HG03432 (cell line): ENCODE measurements around the gene IRX6.

ENCODE experiments used
- ATAC-seq: cut with Tn5 transposase; IDR thresholded peaks from one replicate; pipeline ENCODE4 v1.9.1; 2021; ENCODE audit warnings: mild to moderate bottlenecking, moderate library complexity; ENCODE audit not compliant: unreplicated experiment

Gene IRX6

DNA sequence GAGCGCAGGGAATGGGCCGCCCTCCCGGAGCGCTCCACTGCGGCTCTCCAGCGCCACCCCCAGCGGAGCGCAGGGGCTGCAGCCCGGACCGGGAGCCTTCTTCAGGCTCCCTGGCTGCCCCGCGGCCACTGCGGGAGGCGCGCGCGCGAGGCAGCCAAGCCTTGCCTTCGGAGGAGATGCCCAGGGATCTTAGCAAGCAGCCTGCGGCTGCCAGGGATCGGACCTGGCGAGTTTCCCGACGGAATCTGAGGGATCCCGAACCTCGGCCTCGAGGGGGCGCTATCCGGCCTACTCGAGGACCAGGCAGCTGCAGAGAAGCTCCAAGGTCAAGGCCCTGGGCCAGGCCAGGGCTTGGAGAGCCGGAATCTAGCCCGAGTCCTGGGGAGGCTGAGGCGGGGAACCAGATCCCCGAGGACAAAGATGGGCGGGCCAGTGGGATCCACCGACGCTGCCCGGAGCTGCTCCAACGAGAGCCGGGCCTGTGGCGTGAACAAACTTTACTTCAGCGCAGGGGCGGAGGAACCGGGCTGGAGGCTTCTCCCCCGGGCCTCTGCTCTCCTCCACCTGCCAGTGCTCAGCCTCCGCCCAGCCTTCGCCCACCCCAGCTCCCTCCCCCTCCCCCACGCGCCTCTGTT, at the start of gene IRX6:
Gene IRX6, plus strand, starts transcription at position 567 of the 635 bp plus-strand sequence. CDS start 889 bp downstream, outside the sequence.
- ATAC-seq, result no peak

DNA sequence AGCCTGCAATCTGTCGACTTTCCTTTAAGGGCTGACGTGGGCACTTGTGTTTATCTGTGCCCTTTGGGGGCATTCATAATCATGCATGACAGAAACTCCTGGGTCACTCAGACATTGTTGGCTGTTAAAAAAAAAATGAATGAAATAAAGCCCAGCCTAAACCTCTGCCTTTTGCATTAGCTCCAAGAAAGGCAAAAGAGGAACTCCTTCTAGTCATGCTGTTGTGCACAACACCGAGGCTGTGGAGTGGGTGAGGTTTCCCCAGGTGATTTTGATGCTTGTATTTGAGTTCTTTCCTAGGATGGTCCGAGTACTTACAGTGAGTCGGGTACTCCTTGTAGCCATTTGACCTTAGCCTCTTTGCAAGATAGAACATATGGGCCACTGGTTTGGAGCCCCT, 49.6 kb upstream of the IRX6 start:
- no peak for ATAC-seq

DNA sequence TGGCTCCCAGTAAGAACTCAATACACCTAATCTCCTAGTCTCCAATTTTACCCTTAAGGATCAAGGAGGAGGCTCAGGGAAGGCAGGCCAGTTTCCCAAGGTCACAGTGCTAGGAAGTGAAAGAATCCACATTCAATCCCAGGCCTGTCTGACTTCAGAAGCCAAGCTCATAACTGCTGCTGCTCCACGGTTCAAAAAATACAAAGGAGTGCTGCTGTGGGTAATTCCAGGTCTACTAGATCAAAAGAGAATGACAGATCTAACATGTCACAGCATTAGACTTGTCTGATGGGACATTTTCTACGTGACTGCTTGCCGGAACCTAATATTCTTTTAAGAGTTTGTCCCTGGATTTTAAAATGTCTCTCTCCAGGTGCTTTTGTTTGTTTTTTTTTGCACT, 48.8 kb upstream of the IRX6 start:
- ATAC-seq, result no peak

- ATAC-seq, result no peak
Measured at GRCh38 chr16:55275869-55276268, 48.1 kb upstream of the IRX6 start.

GRCh38 chr16:55277536-55277935, 46.5 kb upstream of the IRX6 start:
- ATAC-seq, result no peak

- no peak for ATAC-seq
Measured at GRCh38 chr16:55279598-55279997, 44.4 kb upstream of the IRX6 start.

DNA sequence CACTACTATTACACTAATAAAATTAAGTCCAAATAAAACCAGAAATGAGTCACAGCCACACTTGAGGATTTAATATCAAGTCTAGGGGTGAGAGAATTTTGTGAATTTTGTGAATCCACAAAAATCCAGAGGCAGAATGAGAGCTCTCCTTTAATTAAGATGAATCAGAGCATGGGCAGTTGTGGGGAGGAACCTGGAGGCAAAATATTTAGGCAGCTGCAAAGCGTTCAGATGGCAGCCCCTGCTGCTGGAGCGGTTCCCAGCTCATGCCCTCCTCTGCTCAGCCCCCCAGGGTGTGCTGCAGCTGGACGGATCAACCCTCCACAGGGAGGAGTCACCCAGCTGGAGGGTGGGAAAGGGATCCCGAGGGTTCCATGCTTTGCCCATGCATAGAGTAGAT, 43.4 kb upstream of the IRX6 start:
- no peak for ATAC-seq

GRCh38 chr16:55282441-55282840, 41.6 kb upstream of the IRX6 start:
- no peak for ATAC-seq

GRCh38 chr16:55283812-55284717, 39.9 kb upstream of the IRX6 start:
- no peak for ATAC-seq

- no peak for ATAC-seq
Measured at GRCh38 chr16:55284718-55285099, 39.3 kb upstream of the IRX6 start.

DNA sequence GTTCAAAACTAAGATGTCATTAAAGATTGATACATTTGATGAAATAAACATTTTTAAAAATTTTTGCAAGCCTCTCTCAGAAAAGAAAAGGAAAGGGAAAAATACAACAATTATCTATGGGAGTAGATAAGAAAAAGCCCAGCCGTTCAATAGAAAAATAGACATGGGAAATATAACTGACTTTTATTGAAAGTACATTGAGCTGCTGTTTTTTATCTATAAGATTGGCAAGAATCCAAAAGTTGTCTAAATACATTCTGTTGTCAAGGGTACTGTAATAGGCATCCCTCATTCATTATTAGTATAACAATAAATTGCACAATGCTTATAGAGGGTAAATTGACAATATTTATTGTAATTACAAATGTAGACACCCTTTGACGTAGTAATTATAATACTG, 38.4 kb upstream of the IRX6 start:
- no peak for ATAC-seq

DNA sequence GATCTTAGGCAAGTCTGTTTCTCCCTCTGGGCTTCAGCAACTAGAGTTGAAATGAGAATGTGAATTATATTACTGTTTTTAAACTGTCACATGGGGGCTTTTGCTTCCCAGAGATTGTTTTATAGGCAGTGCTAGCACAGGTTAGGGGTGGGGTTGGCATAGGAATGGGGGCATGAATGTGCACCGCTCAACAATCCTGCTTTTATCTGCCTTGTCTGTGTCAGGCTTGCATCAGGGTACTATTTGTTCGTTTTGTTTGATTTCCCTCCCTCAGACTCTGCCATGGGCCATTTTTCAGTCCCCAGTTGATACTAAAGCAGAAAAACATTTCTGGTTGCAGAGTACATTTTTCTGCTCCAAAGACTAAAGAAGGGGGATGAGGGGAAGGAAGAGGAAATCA, 34.6 kb upstream of the IRX6 start:
- ATAC-seq, result no peak

- no peak for ATAC-seq
Measured at GRCh38 chr16:55291847-55292246, 32.2 kb upstream of the IRX6 start.

DNA sequence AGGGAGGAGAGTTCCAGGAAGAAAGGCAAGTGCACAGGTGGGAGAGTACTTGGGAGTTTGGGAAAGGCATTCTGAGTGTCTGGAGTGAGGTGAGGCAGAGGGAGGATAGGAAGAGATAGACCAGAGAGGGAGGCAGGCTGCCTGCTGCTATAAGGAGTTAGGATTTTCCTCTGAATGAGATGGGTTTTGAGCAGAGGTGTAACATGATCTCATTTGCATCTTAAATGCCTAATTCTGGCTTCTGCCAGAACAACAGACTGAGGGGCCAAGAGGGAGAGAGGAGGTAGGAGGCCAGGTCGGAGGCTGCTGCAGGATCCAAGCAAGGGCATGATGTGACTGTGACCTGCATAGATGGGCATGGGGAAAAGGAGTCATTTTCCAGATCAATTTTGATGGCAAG, 31.5 kb upstream of the IRX6 start:
- no peak for ATAC-seq

DNA sequence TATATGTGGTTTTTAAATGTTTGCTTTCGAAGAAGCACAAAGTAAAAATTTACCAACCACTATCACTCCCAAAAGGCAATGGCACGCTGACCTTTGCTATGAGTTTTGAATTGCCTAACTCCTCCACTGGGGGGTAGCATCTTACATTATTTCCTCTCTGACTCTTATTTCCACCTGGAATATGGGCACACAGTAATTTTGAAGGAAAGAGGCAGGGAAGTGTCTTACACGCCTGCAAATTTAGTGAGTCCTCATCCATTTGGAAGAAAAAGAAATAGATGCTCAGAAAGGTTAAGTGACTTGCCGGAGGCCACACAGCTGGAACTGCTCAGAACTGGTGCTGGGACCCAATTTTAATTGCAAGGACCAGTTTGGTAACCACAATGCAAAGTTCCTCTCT, 29.9 kb upstream of the IRX6 start:
- ATAC-seq, result no peak

DNA sequence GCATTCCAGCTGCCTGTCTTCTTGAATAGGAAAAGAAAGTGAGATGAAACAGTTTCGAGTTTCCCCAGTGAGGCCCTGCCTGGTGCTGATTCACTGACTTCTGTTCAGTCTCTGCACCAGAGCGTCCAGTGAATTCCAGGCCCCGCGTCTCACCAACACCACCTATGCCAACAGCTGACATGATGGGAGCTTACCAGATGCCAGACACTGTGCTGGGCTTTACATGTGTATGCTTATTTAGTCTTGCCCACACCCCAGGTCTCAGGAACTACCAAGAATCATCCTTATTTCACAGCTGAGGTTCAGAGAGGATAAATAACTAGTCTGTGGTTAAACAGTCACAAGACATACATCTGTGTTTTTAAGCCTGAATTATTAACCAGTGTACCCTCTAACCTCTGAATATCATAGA, 29.1 kb upstream of the IRX6 start:
- peak; percentile 51 for ATAC-seq

DNA sequence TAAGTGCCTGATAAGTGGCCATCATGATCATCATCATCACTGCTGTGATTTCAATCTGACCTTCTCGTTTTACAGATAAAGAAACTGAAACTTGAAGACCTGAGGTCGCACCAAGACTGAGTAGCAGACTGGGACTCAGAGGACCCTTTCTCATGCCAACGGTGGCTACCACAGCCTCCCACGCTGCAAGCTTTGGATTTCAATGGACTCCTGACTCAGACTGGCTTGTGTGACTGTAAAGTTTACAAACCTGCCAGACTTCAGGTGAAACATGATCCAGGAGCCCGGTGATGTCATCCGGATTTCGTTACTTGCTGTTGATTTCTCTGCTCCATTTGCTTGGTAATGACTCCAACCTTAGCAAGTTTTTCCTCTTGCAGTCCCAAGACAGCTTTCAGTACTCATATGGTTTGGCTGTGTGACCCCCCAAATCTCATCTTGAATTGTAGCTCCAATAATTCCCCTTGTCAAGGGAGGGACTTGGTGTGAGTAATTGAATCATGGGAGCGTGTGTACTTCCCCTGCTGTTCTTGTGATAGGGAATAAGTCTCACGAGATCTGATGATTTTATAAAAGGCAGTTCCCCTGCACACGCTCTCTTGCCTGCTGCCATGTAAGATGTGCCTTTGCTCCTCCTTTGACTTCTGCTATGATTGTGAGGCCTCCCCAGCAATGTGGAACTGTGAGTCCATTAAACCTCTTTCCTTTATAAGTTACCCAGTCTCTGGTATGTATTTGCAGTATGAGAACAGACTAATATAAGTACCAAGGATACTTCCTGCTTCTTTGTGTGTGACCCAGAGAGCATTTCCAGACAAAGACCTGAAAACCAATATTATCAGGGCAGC, 26.7 kb upstream of the IRX6 start:
- ATAC-seq, result peak; percentile 51

- ATAC-seq, result no peak
Measured at GRCh38 chr16:55297910-55298479, 26.0 kb upstream of the IRX6 start.

- ATAC-seq, result no peak
Measured at GRCh38 chr16:55301385-55302008, 22.5 kb upstream of the IRX6 start.

GRCh38 chr16:55302635-55303034, 21.4 kb upstream of the IRX6 start:
- ATAC-seq, result no peak

GRCh38 chr16:55308973-55309372, 15.0 kb upstream of the IRX6 start:
- ATAC-seq, result no peak
